Measurements from ENCODE around the gene HNMT.

Gene HNMT

GRCh38 chr2:137929519-137929916, 34.8 kb upstream of the HNMT start:
- no peaks in the 10 kb centered on the region for H3K9me3 ChIP-seq (ENCODE audit: insufficient read depth, low read length)
- H2AFZ ChIP-seq (ENCODE audit: low read depth, low read length, severe bottlenecking), result no peak overlapping the region
- no peaks in the 10 kb centered on the region for H4K20me1 ChIP-seq (ENCODE audit: low read depth, low read length)
- no peaks in the 10 kb centered on the region for H3K36me3 ChIP-seq (ENCODE audit: low read length)
- no peak overlapping the region for H3K4me3 ChIP-seq (ENCODE audit: insufficient read depth, low read length, poor library complexity, severe bottlenecking)
- H3K27ac ChIP-seq (ENCODE audit: low read depth, low read length), result no peak overlapping the region
- TF ChIP-seq CTCF (IDR thresholded peaks at IDR 0.05; ENCODE audit: insufficient read depth, low read length, poor library complexity, severe bottlenecking) (no peak), EZH2phosphoT487 (conservative IDR thresholded peaks at IDR 0.05; ENCODE audit: low read length) (no peak)
- no peaks in the 10 kb centered on the region for H3K79me2 ChIP-seq (ENCODE audit: insufficient read depth, low read length)
- no peak overlapping the region for H3K4me2 ChIP-seq (ENCODE audit: low read depth, low read length, poor library complexity, severe bottlenecking)
- no peaks in the 10 kb centered on the region for H3K9me2 ChIP-seq (replicated peaks; ENCODE audit: insufficient read depth, low read length)
- no peaks in the 10 kb centered on the region for H3F3A ChIP-seq (ENCODE audit: insufficient read depth)
- no peak overlapping the region for H3K9ac ChIP-seq (ENCODE audit: low read length)
- no peaks in the 10 kb centered on the region for H3K27me3 ChIP-seq (ENCODE audit: low read length)

GRCh38 chr2:137930146-137930545, 34.1 kb upstream of the HNMT start:
- Histone ChIP-seq H3F3A (ENCODE audit: insufficient read depth) (no peaks in the 10 kb centered on the region), H3K4me2 (ENCODE audit: low read depth, low read length, poor library complexity, severe bottlenecking) (no peak overlapping the region), H2AFZ (ENCODE audit: low read depth, low read length, severe bottlenecking) (no peak overlapping the region), H4K20me1 (ENCODE audit: low read depth, low read length) (no peaks in the 10 kb centered on the region), H3K79me2 (ENCODE audit: insufficient read depth, low read length) (no peaks in the 10 kb centered on the region), H3K36me3 (ENCODE audit: low read length) (no peaks in the 10 kb centered on the region), H3K9me2 (replicated peaks; ENCODE audit: insufficient read depth, low read length) (no peaks in the 10 kb centered on the region), H3K27ac (ENCODE audit: low read depth, low read length) (no peak overlapping the region), H3K4me3 (ENCODE audit: insufficient read depth, low read length, poor library complexity, severe bottlenecking) (no peak overlapping the region), H3K9ac (ENCODE audit: low read length) (no peak overlapping the region), H3K9me3 (ENCODE audit: insufficient read depth, low read length) (no peaks in the 10 kb centered on the region), H3K27me3 (ENCODE audit: low read length) (no peaks in the 10 kb centered on the region)
- TF ChIP-seq CTCF (IDR thresholded peaks at IDR 0.05; ENCODE audit: insufficient read depth, low read length, poor library complexity, severe bottlenecking), result no peak

DNA sequence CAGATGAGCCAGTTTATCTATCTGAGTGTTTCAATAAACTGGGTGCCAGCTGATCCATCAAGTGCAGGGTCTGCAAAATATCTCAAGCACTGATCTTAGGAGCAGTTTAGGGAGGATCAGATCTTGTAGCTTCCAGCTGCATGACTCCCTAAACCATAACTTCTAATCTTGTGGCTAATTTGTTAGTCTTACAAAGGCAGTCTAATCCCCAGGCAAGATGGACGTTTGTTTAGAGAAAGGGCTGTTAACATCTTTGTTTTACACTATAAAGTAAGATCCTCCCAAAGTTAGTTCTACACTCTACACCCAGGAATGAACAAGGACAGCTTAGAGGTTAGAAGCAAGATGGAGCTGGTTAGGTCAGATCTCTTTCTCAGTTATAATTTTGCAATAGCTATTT, 28.7 kb upstream of the HNMT start:
- Histone ChIP-seq H4K20me1 (ENCODE audit: low read depth, low read length) (no peaks in the 10 kb centered on the region), H3K27me3 (ENCODE audit: low read length) (no peaks in the 10 kb centered on the region), H2AFZ (ENCODE audit: low read depth, low read length, severe bottlenecking) (no peak overlapping the region), H3K9ac (ENCODE audit: low read length) (no peak overlapping the region), H3K4me2 (ENCODE audit: low read depth, low read length, poor library complexity, severe bottlenecking) (no peak overlapping the region), H3K9me3 (ENCODE audit: insufficient read depth, low read length) (no peaks in the 10 kb centered on the region), H3K36me3 (ENCODE audit: low read length) (no peaks in the 10 kb centered on the region), H3F3A (ENCODE audit: insufficient read depth) (no peaks in the 10 kb centered on the region), H3K4me3 (ENCODE audit: insufficient read depth, low read length, poor library complexity, severe bottlenecking) (no peak overlapping the region), H3K27ac (ENCODE audit: low read depth, low read length) (no peak overlapping the region), H3K79me2 (ENCODE audit: insufficient read depth, low read length) (no peaks in the 10 kb centered on the region), H3K9me2 (replicated peaks; ENCODE audit: insufficient read depth, low read length) (no peaks in the 10 kb centered on the region)
- TF ChIP-seq CTCF (IDR thresholded peaks at IDR 0.05; ENCODE audit: insufficient read depth, low read length, poor library complexity, severe bottlenecking) (no peak), EZH2phosphoT487 (conservative IDR thresholded peaks at IDR 0.05; ENCODE audit: low read length) (no peak)

DNA sequence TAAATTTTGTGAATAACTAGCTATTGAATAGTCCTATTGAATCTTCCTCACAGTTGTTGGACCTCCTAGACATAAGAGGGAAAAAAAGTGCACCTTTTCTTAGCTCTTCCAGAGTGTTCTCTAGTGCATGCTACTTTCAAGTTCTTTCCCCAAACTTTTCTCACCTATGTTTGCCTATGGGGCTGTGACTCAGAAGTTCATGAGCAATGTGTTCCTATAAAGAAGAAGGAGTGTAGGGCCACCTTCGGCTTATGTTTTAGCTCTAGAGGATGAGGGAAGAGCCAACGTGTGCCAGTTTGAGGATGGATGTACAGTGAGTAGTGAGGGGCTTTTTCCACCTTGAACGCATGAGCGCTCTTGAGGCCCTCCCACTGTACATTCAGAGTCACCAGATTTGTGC, 27.0 kb upstream of the HNMT start:
- Histone ChIP-seq H4K20me1 (ENCODE audit: low read depth, low read length) (no peaks in the 10 kb centered on the region), H3K4me2 (ENCODE audit: low read depth, low read length, poor library complexity, severe bottlenecking) (no peak overlapping the region), H3K27me3 (ENCODE audit: low read length) (no peaks in the 10 kb centered on the region), H3F3A (ENCODE audit: insufficient read depth) (no peaks in the 10 kb centered on the region), H3K79me2 (ENCODE audit: insufficient read depth, low read length) (no peaks in the 10 kb centered on the region), H3K9ac (ENCODE audit: low read length) (no peak overlapping the region), H3K27ac (ENCODE audit: low read depth, low read length) (no peak overlapping the region), H3K9me3 (ENCODE audit: insufficient read depth, low read length) (no peaks in the 10 kb centered on the region), H3K36me3 (ENCODE audit: low read length) (no peaks in the 10 kb centered on the region), H2AFZ (ENCODE audit: low read depth, low read length, severe bottlenecking) (no peak overlapping the region), H3K4me3 (ENCODE audit: insufficient read depth, low read length, poor library complexity, severe bottlenecking) (no peak overlapping the region), H3K9me2 (replicated peaks; ENCODE audit: insufficient read depth, low read length) (no peaks in the 10 kb centered on the region)
- TF ChIP-seq EZH2phosphoT487 (conservative IDR thresholded peaks at IDR 0.05; ENCODE audit: low read length) (no peak), CTCF (IDR thresholded peaks at IDR 0.05; ENCODE audit: insufficient read depth, low read length, poor library complexity, severe bottlenecking) (no peak)
